Left lung (tissue), 10 donors: ENCODE results near the gene DARS1. TPM values are rescaled to one million over a fixed set of nuclear protein-coding genes. Genes with fewer than 3 reads are reported as not detected.

Experiments
- ATAC-seq: fragments of 200-7000 bp; cut with Tn5 transposase; one replicate; pipeline ENCODE4 v1.9.1; 2020; ENCODE audit warnings: moderate library complexity
- DNase-seq, 4 donors: peaks; one replicate each; pipeline ENCODE4 v3.0.0-alpha.2; 2013 to 2020
- H3K27ac ChIP-seq, 2 donors: fragments of 200-600 bp; sonication (generic) in 1 of 2; one replicate each; pipeline versions ENCODE4 v1.5.0 to v1.8.0; 2020 to 2021
- H3K27me3 ChIP-seq, 2 donors: fragments of 200-600 bp; sonication (generic) in 1 of 2; one replicate each; pipeline versions ENCODE4 v1.5.0 to v1.8.0; 2020 to 2021
- H3K36me3 ChIP-seq, 2 donors: fragments of 200-600 bp; sonication (generic) in 1 of 2; one replicate each; pipeline versions ENCODE4 v1.5.0 to v1.8.0; 2020 to 2021
- H3K4me1 ChIP-seq, 2 donors: fragments of 200-600 bp; one replicate each; pipeline ENCODE4 v1.8.0; 2021
- H3K4me3 ChIP-seq, 2 donors: fragments of 200-600 bp; sonication (generic) in 1 of 2; one replicate each; pipeline versions ENCODE4 v1.5.0 to v1.8.0; 2020 to 2021; ENCODE audit warnings: mild to moderate bottlenecking in 1 of 2
- H3K9me3 ChIP-seq, 2 donors: fragments of 200-600 bp; sonication (generic) in 1 of 2; one replicate each; pipeline versions ENCODE4 v1.5.0 to v1.8.0; 2020 to 2021
- intact Hi-C, 2 donors: fragments of 100-400 bp; cut with DNase I; formaldehyde crosslinking; loops; one replicate each; pipeline versions ENCODE4 v1.11.2 to v1.14.2; 2022
- polyA plus RNA-seq, 6 donors: library from polyadenylated mRNA; unstranded; fragments of 120-200 nt; gene quantifications; one replicate each; pipeline ENCODE4 v1.2.1, GENCODE V29; 2013; ENCODE audit not compliant: insufficient read length in 6 of 6
- total RNA-seq, 2 donors: library from RNA; stranded (reverse); fragmentation: NEBNext Ultra II Directional; extraction: Animal tissue kit (Norgen Biotek cat#: 25700); gene quantifications; one replicate each; pipeline ENCODE4 v1.2.1, GENCODE V29; 2021
- TF ChIP-seq, protein P1 (sequence below), 2 donors: fragments of 200-600 bp; sonication (generic) in 1 of 2; IDR thresholded peaks; one replicate each; pipeline versions ENCODE4 v1.5.0 to v1.8.0; 2021; ENCODE audit warnings: antibody characterized with exemption in 2 of 2
- donor health status: DM: no; HTN: yes; CAD: no.
- donor health status: DM: no; HTN: no; CAD: no.

DARS1 gene
- total and polyA plus RNA-seq, 8 donors, result 46.9 to 165 (median 134) TPM

DNA sequence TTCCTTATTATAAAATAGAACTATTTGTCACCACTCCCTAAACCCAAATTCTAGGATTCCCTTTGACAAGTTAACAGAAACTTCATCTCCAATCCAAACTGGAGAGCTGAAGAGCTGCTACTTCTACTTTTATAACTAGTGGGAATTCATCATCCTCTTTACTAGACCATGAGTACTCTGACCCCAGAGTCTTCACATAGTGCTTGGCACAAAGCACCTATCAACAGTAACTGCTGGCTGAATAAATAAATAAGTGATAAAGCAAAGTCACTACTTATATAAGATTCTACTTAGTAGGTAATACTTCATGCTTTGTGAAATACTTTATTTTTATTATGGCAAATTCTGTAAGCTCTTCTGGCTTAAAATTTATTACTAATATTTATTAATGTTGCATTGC lies 49.5 kb downstream of the DARS1 start:
- Histone ChIP-seq H3K4me3 (no peak overlapping the region), H3K27ac (no peak overlapping the region), H3K9me3 (no peaks in the 10 kb centered on the region), H3K27me3 (no peaks in the 10 kb centered on the region), H3K4me1 (peaks cover 0 to 17% of the 10 kb centered on the region in 2 donors), H3K36me3 (peaks cover 0 to 15% of the 10 kb centered on the region in 2 donors)
- TF ChIP-seq, protein P1, sequence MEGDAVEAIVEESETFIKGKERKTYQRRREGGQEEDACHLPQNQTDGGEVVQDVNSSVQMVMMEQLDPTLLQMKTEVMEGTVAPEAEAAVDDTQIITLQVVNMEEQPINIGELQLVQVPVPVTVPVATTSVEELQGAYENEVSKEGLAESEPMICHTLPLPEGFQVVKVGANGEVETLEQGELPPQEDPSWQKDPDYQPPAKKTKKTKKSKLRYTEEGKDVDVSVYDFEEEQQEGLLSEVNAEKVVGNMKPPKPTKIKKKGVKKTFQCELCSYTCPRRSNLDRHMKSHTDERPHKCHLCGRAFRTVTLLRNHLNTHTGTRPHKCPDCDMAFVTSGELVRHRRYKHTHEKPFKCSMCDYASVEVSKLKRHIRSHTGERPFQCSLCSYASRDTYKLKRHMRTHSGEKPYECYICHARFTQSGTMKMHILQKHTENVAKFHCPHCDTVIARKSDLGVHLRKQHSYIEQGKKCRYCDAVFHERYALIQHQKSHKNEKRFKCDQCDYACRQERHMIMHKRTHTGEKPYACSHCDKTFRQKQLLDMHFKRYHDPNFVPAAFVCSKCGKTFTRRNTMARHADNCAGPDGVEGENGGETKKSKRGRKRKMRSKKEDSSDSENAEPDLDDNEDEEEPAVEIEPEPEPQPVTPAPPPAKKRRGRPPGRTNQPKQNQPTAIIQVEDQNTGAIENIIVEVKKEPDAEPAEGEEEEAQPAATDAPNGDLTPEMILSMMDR (IDR thresholded peaks at IDR 0.05), result no peak
- intact Hi-C loops, result no loop called here
- DNase-seq (no peak), ATAC-seq (no peak)

DNA sequence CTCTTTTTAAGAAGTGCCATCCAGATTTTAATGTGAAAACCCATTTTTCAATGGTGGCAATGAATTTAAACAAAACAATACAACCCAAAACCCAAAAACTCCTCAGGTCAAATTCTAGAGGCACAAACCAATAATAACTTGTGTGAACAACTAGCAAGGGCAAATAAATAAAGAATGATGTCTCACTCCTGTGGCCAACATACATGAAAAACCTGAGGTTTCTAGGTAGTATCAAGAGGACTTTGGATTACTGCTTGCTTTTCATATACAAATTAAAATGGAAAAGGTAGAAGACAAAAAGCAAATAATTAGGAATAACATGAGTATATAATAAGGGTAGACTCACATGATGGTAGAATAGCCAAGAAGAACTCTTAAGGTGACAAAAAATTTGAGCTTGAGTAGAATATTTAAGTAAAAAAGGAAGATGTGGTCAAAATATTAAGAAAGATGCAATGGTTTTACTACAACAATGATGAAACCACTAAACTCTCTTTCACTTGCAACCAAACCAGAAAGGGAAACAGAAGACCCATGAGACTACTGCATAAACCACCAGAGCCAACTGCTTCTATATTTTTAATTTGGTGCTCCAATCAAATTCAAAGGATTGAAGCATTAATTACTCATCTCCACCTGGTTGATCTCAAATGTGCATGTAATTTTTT lies 53.5 kb downstream of the DARS1 start:
- no peak overlapping the region for H3K4me3 ChIP-seq
- peaks cover 0 to 27% of the 10 kb centered on the region in 2 donors for H3K36me3 ChIP-seq
- no peak for ATAC-seq
- peak overlapping the region in 1 of 2 donors; percentile 58 for H3K27ac ChIP-seq
- no peaks in the 10 kb centered on the region for H3K27me3 ChIP-seq
- no peaks in the 10 kb centered on the region for H3K9me3 ChIP-seq
- TF ChIP-seq, protein P1 (IDR thresholded peaks at IDR 0.05), result no peak
- intact Hi-C loops, result no loop called here
- DNase-seq, result no peak
- peaks cover 0 to 17% of the 10 kb centered on the region in 2 donors for H3K4me1 ChIP-seq

DNA sequence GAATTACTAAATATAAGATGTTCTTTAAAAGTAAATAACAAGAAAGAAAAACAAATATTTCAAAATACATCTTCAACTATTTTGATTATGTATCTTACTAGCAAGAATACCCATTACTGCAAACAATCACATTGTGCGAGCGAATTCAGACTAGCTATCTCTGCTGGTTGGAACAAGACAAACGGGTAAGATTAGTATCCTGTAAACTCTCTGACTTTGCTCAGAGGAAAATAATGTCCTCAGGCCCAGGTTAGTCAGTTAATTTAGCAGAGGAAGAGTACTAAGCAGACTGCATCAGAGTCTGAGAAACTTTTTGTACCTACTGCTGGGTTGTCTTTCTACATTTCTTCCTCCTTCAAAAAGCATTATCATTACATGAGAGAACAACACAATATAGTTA lies 58.8 kb downstream of the DARS1 start:
- H3K36me3 ChIP-seq, result peaks cover 0 to 43% of the 10 kb centered on the region in 2 donors
- no peaks in the 10 kb centered on the region for H3K9me3 ChIP-seq
- H3K27ac ChIP-seq, result no peak overlapping the region
- DNase-seq (no peak), ATAC-seq (no peak)
- H3K27me3 ChIP-seq, result no peaks in the 10 kb centered on the region
- TF ChIP-seq, protein P1 (IDR thresholded peaks at IDR 0.05), result no peak
- intact Hi-C loops, result no loop called here
- no peak overlapping the region for H3K4me3 ChIP-seq
- H3K4me1 ChIP-seq, result no peaks in the 10 kb centered on the region

DNA sequence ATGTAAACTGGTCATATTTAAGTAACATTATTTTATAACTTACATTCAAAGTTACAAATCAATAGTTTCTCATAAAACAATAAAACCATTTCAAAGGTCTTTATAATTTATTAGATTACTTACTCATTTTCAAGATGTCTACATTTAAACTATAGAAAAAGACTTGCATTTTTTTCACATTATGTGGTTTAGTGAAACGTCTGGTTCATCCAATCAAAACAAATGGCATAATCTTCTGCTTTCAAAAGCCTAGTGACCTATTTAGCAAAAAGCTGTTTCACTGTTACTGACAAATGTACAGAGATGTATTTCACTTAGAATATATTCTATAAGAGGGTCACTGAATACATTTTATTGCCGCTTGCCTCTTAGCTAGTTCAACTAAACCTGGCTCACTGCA lies 59.9 kb downstream of the DARS1 start:
- H3K4me3 ChIP-seq, result no peak overlapping the region
- ATAC-seq, result no peak

DNA sequence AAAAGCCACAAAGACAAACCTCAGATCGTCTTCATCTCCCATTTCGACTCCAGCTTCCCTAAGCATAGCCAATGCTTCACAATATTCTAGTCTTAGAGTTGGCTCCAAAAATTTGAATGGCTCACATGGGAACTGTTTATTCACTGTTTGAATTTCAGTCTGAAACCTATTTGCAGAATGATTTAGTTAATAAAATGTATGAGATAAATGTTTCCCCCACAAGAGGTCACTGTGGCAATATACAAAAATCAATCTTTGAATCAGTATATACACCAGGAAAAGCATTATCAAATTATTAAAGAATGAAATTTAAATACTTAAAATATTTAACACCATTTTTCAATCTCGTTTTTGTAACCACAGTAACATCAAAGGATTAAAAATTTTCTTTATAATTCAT lies 69.2 kb downstream of the DARS1 start:
- Histone ChIP-seq H3K9me3 (no peaks in the 10 kb centered on the region), H3K4me1 (no peaks in the 10 kb centered on the region), H3K4me3 (no peak overlapping the region), H3K27me3 (no peaks in the 10 kb centered on the region), H3K27ac (no peak overlapping the region), H3K36me3 (peaks cover 0 to 25% of the 10 kb centered on the region in 2 donors)
- DNase-seq (peak in 2 of 4 donors; percentile 18 to 51), ATAC-seq (peak; percentile 58)
- TF ChIP-seq, protein P1 (IDR thresholded peaks at IDR 0.05), result peak; percentile 32 to 41
- intact Hi-C loops, result loop anchor here (5.0 to 10.0 kb wide), 2 partner anchors 461 to 469 kb away; no protein-coding TSS in a partner anchor

More for the DNA sequence above, 59.9 kb downstream of the DARS1 start:
- TF ChIP-seq, protein P1 (IDR thresholded peaks at IDR 0.05), result no peak
- Histone ChIP-seq H3K4me1 (no peaks in the 10 kb centered on the region), H3K36me3 (peaks cover 0 to 33% of the 10 kb centered on the region in 2 donors), H3K27me3 (no peaks in the 10 kb centered on the region), H3K27ac (no peak overlapping the region), H3K9me3 (no peaks in the 10 kb centered on the region)
- intact Hi-C loops, result no loop called here
- DNase-seq, result no peak
